GM13977 (cell line): Measurements from ENCODE around the gene FAM118A.
"Not testable (repeated sequence)": the region's sequence is repeated elsewhere in the genome, so short reads cannot be mapped to it uniquely, and the experiment has no call there.

Experiments
- DNase-seq: peaks from one replicate; pipeline ENCODE4 v3.0.0; 2012; ENCODE audit warnings: low spot score
- in situ Hi-C: fragments of 300-500 bp; cut with MboI; formaldehyde crosslinking; loops from one replicate; pipeline ENCODE4 v1.12.0; 2022; ENCODE audit warnings: low sequenced_read_pairs, low pct_unique_long_range_greater_than_20kb, mixed read lengths, inconsistent platforms; ENCODE audit not compliant: unreplicated experiment
- TF ChIP-seq, protein P1 (sequence below): IDR thresholded peaks from 2 replicates; pipeline ENCODE4 v1.5.1; 2012; ENCODE audit warnings: mild to moderate bottlenecking, control low read depth; ENCODE audit not compliant: insufficient read depth; ENCODE audit errors: extremely low read depth, missing control alignments

Gene FAM118A

GRCh38 chr22:45292731-45293442, 16.8 kb upstream of the FAM118A start:
- DNase-seq = no peak
- TF ChIP-seq, protein P1, sequence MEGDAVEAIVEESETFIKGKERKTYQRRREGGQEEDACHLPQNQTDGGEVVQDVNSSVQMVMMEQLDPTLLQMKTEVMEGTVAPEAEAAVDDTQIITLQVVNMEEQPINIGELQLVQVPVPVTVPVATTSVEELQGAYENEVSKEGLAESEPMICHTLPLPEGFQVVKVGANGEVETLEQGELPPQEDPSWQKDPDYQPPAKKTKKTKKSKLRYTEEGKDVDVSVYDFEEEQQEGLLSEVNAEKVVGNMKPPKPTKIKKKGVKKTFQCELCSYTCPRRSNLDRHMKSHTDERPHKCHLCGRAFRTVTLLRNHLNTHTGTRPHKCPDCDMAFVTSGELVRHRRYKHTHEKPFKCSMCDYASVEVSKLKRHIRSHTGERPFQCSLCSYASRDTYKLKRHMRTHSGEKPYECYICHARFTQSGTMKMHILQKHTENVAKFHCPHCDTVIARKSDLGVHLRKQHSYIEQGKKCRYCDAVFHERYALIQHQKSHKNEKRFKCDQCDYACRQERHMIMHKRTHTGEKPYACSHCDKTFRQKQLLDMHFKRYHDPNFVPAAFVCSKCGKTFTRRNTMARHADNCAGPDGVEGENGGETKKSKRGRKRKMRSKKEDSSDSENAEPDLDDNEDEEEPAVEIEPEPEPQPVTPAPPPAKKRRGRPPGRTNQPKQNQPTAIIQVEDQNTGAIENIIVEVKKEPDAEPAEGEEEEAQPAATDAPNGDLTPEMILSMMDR = no peak
- in situ Hi-C loops = no loop called here

- in situ Hi-C loops = no loop called here
Measured at GRCh38 chr22:45294030-45294429, 15.7 kb upstream of the FAM118A start.

GRCh38 chr22:45295004-45295403, 14.7 kb upstream of the FAM118A start:
- DNase-seq, in situ Hi-C loops: not testable (repeated sequence)

More at GRCh38 chr22:45294030-45294429, 15.7 kb upstream of the FAM118A start:
- TF ChIP-seq, protein P1 = no peak
- no peak for DNase-seq

GRCh38 chr22:45295492-45295891, 14.2 kb upstream of the FAM118A start:
- DNase-seq = no peak
- in situ Hi-C loops = no loop called here
- TF ChIP-seq, protein P1 = no peak

DNA sequence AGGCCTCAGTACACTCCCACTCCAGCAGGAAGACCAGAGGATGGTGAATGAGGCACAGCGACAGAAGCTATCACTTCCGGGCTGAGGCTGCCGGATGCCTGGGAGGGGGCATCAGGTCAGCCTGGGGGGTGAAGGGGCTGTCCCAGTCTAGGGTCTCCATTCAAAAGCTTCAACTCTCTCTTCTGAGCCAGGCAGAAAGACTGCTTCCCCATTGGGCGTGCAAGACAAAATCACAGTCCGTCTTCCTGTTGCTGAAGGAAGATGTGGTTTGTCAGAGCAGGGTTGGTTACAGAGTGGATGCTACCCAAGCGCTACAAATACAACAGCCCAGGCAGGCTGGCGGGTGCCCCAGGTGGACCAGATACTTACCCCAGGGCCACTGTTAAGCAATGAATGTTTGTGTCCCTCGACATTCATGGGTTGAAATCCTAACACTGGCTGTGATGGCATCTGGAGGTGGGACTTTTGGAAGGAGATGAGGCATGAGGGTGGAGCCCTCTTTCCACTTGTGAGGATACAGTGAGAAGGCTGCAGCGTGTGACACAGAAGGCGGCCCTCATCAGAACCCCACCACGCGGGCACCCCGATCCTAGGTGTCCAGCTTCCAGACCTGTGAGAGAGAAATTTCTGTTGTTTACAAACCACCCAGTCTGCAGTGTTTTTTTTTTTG, 13.0 kb upstream of the FAM118A start:
- TF ChIP-seq, protein P1 = no peak
- DNase-seq = no peak
- in situ Hi-C loops = no loop called here

- TF ChIP-seq, protein P1 = no peak
- DNase-seq = no peak
- in situ Hi-C loops = no loop called here
Measured at GRCh38 chr22:45298934-45299505, 10.7 kb upstream of the FAM118A start.

- TF ChIP-seq, protein P1 = no peak
- in situ Hi-C loops = no loop called here
- no peak for DNase-seq
Measured at GRCh38 chr22:45302751-45303150, 7.0 kb upstream of the FAM118A start.
